Suprapubic skin (tissue), 4 donors: ENCODE results near the gene USP34. TPM values are rescaled to one million over a fixed set of nuclear protein-coding genes. Genes with fewer than 3 reads are reported as not detected.

Source experiments
- DNase-seq, 2 donors: peaks; one replicate each; pipeline ENCODE4 v3.0.0-alpha.2; 2019; ENCODE audit warnings: low spot score in 2 of 2
- H3K27ac ChIP-seq: fragments of 200-600 bp; sonication (generic); one replicate; pipeline ENCODE4 v1.5.1; 2019
- H3K27me3 ChIP-seq: fragments of 200-600 bp; sonication (generic); one replicate; pipeline ENCODE4 v1.5.1; 2019
- H3K36me3 ChIP-seq: fragments of 200-600 bp; sonication (generic); one replicate; pipeline ENCODE4 v1.5.1; 2019
- H3K4me1 ChIP-seq: fragments of 200-600 bp; sonication (generic); one replicate; pipeline ENCODE4 v1.5.1; 2019
- H3K4me3 ChIP-seq: fragments of 200-600 bp; sonication (generic); one replicate; pipeline ENCODE4 v1.5.1; 2019; ENCODE audit warnings: mild to moderate bottlenecking
- H3K9me3 ChIP-seq: fragments of 200-600 bp; sonication (generic); one replicate; pipeline ENCODE4 v1.5.1; 2019
- CTCF ChIP-seq, 2 donors: fragments of 200-600 bp in 1 of 2; fragments of 450-650 bp in 1 of 2; sonication (generic) in 1 of 2; IDR thresholded peaks; one replicate each; pipeline ENCODE4 v1.5.1; 2016 to 2019; ENCODE audit warnings: antibody characterized with exemption in 2 of 2, mild to moderate bottlenecking in 1 of 2, moderate library complexity in 1 of 2
- EP300 ChIP-seq: sonication (generic); formaldehyde crosslinking; IDR thresholded peaks from one replicate; pipeline ENCODE4 v1.6.1; 2017; ENCODE audit warnings: antibody characterized with exemption
- POLR2A ChIP-seq, 2 donors: fragments of 450-650 bp; IDR thresholded peaks; one replicate each; pipeline ENCODE4 v1.6.1; 2017; ENCODE audit warnings: antibody characterized with exemption in 2 of 2, mild to moderate bottlenecking in 2 of 2, moderate library complexity in 2 of 2
- POLR2AphosphoS5 ChIP-seq, 3 donors: sonication (generic); formaldehyde crosslinking; IDR thresholded peaks; one replicate each; pipeline ENCODE4 v1.6.1; 2017; ENCODE audit warnings: antibody characterized with exemption in 3 of 3
- WGBS: methylation state at CpG from one replicate; pipeline ENCODE4 v1.1.5; 2018; 5-methylcytosine and 5-hydroxymethylcytosine counted together
- total RNA-seq, 4 donors: library from RNA; depleted of rRNA; stranded (reverse); fragments of >200 nt; gene quantifications; one replicate each; pipeline ENCODE4 v1.1.0, GENCODE V29; 2016

Gene USP34
- total RNA-seq, 4 donors from 2014 or later, result 94.5 to 242 (median 111) TPM

- WGBS, result 99% methylated on average over 2 of the region's 2 CpGs
- no peak for DNase-seq
These were observed 324.9 kb downstream of the USP34 start for GRCh38 chr2:61145990-61146389.

GRCh38 chr2:61144697-61145268, 326.1 kb downstream of the USP34 start:
- TF ChIP-seq EP300 (no peak), POLR2A (IDR thresholded peaks at IDR 0.05) (peak in 1 of 2 donors; percentile 54), CTCF (IDR thresholded peaks at IDR 0.05) (no peak), POLR2AphosphoS5 (IDR thresholded peaks at IDR 0.05) (peak in 1 of 3 donors; percentile 77)
- Histone ChIP-seq H3K4me1 (peaks cover 16% of the 10 kb centered on the region), H3K36me3 (peaks cover 13% of the 10 kb centered on the region), H3K27me3 (no peaks in the 10 kb centered on the region), H3K9me3 (no peaks in the 10 kb centered on the region), H3K4me3 (peak overlapping the region; percentile 48), H3K27ac (peak overlapping the region; percentile 78)
- WGBS, result 6% methylated on average over 27 of the region's 31 CpGs
- peak; percentile 97 for DNase-seq

More at GRCh38 chr2:61145990-61146389, 324.9 kb downstream of the USP34 start:
- H3K36me3 ChIP-seq, result peaks cover 24% of the 10 kb centered on the region
- H3K4me1 ChIP-seq, result peaks cover 16% of the 10 kb centered on the region
- peak overlapping the region; percentile 48 for H3K4me3 ChIP-seq
- no peaks in the 10 kb centered on the region for H3K27me3 ChIP-seq
- TF ChIP-seq CTCF (IDR thresholded peaks at IDR 0.05), result no peak
- no peak for TF ChIP-seq EP300
- no peak for TF ChIP-seq POLR2A (IDR thresholded peaks at IDR 0.05)
- no peak for TF ChIP-seq POLR2AphosphoS5 (IDR thresholded peaks at IDR 0.05)
- no peak overlapping the region for H3K27ac ChIP-seq
- H3K9me3 ChIP-seq, result no peaks in the 10 kb centered on the region

GRCh38 chr2:61141151-61141550, 329.7 kb downstream of the USP34 start:
- TF ChIP-seq POLR2AphosphoS5 (IDR thresholded peaks at IDR 0.05), result no peak
- TF ChIP-seq EP300, result no peak
- no peak for TF ChIP-seq POLR2A (IDR thresholded peaks at IDR 0.05)
- TF ChIP-seq CTCF (IDR thresholded peaks at IDR 0.05), result no peak
- H3K9me3 ChIP-seq, result no peaks in the 10 kb centered on the region
- H3K27ac ChIP-seq, result no peak overlapping the region
- H3K36me3 ChIP-seq, result no peaks in the 10 kb centered on the region
- WGBS, result 89% methylated on average over 1 of the region's 1 CpG
- no peaks in the 10 kb centered on the region for H3K27me3 ChIP-seq
- no peak for DNase-seq
- no peak overlapping the region for H3K4me3 ChIP-seq
- H3K4me1 ChIP-seq, result peaks cover 15% of the 10 kb centered on the region

GRCh38 chr2:61138859-61139258, 332.0 kb downstream of the USP34 start:
- Histone ChIP-seq H3K4me3 (no peak overlapping the region), H3K36me3 (no peaks in the 10 kb centered on the region), H3K27me3 (no peaks in the 10 kb centered on the region), H3K4me1 (no peaks in the 10 kb centered on the region), H3K9me3 (no peaks in the 10 kb centered on the region), H3K27ac (no peak overlapping the region)
- 91% methylated on average over 4 of the region's 4 CpGs for WGBS
- DNase-seq, result no peak
- TF ChIP-seq POLR2AphosphoS5 (IDR thresholded peaks at IDR 0.05) (no peak), EP300 (no peak), CTCF (IDR thresholded peaks at IDR 0.05) (no peak), POLR2A (IDR thresholded peaks at IDR 0.05) (no peak)

Other genes with a start within 250 kb of the USP34 start
- gene XPO1, start 67.3 kb upstream of the USP34 start, total RNA-seq, result 100 to 1,000 TPM in 1 of 4 donors, 10 to 100 TPM in 3; 74.3 to 136 (median 82.7) TPM